Measurements from ENCODE around the gene DSE.
A peak's percentile ranks its signal among the peaks of the same experiment; 100 is the strongest.

DSE gene

GRCh38 chr6:116430860-116431259, 60.1 kb downstream of the DSE start:
- Histone ChIP-seq H3K9me3 (ENCODE audit: control insufficient read depth, low read length) (no peaks in the 10 kb centered on the region), H3K4me1 (ENCODE audit: control insufficient read depth, insufficient read depth, low read length, poor library complexity, severe bottlenecking) (no peaks in the 10 kb centered on the region), H3K36me3 (ENCODE audit: control insufficient read depth, insufficient read depth, low read length) (peaks cover 60% of the 10 kb centered on the region), H3K27ac (ENCODE audit: low read depth, low read length, severe bottlenecking) (no peak overlapping the region), H3K4me3 (ENCODE audit: extremely low read depth, insufficient read depth, low read length, poor library complexity, severe bottlenecking) (no peak overlapping the region)
- WGBS, 2 experiments (ENCODE audit: insufficient coverage in 2 of 2), result 97 to 100% methylated on average over 2 to 3 of the region's 4 CpGs

GRCh38 chr6:116431964-116432595, 61.3 kb downstream of the DSE start:
- no peaks in the 10 kb centered on the region for H3K4me1 ChIP-seq (ENCODE audit: control insufficient read depth, insufficient read depth, low read length, poor library complexity, severe bottlenecking)
- no peak overlapping the region for H3K4me3 ChIP-seq (ENCODE audit: extremely low read depth, insufficient read depth, low read length, poor library complexity, severe bottlenecking)
- H3K36me3 ChIP-seq (ENCODE audit: control insufficient read depth, insufficient read depth, low read length), result peaks cover 51% of the 10 kb centered on the region
- no peak overlapping the region for H3K27ac ChIP-seq (ENCODE audit: low read depth, low read length, severe bottlenecking)
- no peaks in the 10 kb centered on the region for H3K9me3 ChIP-seq (ENCODE audit: control insufficient read depth, low read length)

DNA sequence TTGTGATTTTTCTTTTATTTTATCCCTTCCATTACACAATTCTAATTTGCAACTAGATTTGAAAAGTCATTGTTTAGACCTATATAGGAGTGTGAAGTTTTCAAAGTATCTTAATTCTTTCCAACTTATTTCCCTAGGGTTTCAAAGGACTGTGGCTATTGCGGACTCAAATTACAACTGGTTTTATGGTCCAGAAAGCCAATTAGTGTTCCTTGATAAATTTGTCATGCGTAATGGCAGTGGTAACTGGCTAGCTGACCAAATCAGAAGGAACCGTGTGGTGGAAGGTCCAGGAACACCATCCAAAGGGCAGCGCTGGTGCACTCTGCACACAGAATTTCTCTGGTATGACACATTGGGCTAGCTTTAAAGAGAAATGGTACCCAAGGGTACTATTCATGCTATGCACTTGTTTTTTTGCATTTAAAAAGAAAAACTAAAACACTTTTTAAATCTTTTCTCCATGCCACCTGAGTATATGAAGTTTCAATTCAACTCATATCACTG, 62.5 kb downstream of the DSE start:
- no peak overlapping the region for H3K4me3 ChIP-seq (ENCODE audit: extremely low read depth, insufficient read depth, low read length, poor library complexity, severe bottlenecking)
- H3K27ac ChIP-seq (ENCODE audit: low read depth, low read length, severe bottlenecking), result no peak overlapping the region
- peaks cover 42% of the 10 kb centered on the region for H3K36me3 ChIP-seq (ENCODE audit: control insufficient read depth, insufficient read depth, low read length)
- no peaks in the 10 kb centered on the region for H3K9me3 ChIP-seq (ENCODE audit: control insufficient read depth, low read length)
- no peaks in the 10 kb centered on the region for H3K4me1 ChIP-seq (ENCODE audit: control insufficient read depth, insufficient read depth, low read length, poor library complexity, severe bottlenecking)
- 91 to 97% methylated on average over 3 of the region's 4 CpGs for whole genome bisulfite sequencing, 2 experiments (ENCODE audit: insufficient coverage in 2 of 2)

- Histone ChIP-seq H3K9me3 (ENCODE audit: control insufficient read depth, low read length) (no peaks in the 10 kb centered on the region), H3K36me3 (ENCODE audit: control insufficient read depth, insufficient read depth, low read length) (peaks cover 34% of the 10 kb centered on the region), H3K4me3 (ENCODE audit: extremely low read depth, insufficient read depth, low read length, poor library complexity, severe bottlenecking) (no peak overlapping the region), H3K4me1 (ENCODE audit: control insufficient read depth, insufficient read depth, low read length, poor library complexity, severe bottlenecking) (peaks cover 7% of the 10 kb centered on the region), H3K27ac (ENCODE audit: low read depth, low read length, severe bottlenecking) (no peak overlapping the region)
- no CpG with 5 or more reads among the region's 1 CpG for WGBS, 2 experiments (ENCODE audit: insufficient coverage in 2 of 2)
Measured at GRCh38 chr6:116434056-116434725, 63.4 kb downstream of the DSE start.

DNA sequence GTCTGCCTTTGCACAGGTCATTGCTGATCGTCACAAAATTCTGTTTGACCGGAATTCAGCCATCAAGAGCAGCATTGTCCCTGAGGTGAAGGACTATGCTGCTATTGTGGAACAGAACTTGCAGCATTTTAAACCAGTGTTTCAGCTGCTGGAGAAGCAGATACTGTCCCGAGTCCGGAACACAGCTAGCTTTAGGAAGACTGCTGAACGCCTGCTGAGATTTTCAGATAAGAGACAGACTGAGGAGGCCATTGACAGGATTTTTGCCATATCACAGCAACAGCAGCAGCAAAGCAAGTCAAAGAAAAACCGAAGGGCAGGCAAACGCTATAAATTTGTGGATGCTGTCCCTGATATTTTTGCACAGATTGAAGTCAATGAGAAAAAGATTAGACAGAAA, 65.8 kb downstream of the DSE start:
- Histone ChIP-seq H3K4me1 (ENCODE audit: control insufficient read depth, insufficient read depth, low read length, poor library complexity, severe bottlenecking) (peaks cover 9% of the 10 kb centered on the region), H3K9me3 (ENCODE audit: control insufficient read depth, low read length) (no peaks in the 10 kb centered on the region), H3K27ac (ENCODE audit: low read depth, low read length, severe bottlenecking) (no peak overlapping the region), H3K36me3 (ENCODE audit: control insufficient read depth, insufficient read depth, low read length) (peaks cover 23% of the 10 kb centered on the region), H3K4me3 (ENCODE audit: extremely low read depth, insufficient read depth, low read length, poor library complexity, severe bottlenecking) (no peak overlapping the region)
- WGBS, 2 experiments (ENCODE audit: insufficient coverage in 2 of 2), result 93 to 97% methylated on average over 7 of the region's 7 CpGs

DNA sequence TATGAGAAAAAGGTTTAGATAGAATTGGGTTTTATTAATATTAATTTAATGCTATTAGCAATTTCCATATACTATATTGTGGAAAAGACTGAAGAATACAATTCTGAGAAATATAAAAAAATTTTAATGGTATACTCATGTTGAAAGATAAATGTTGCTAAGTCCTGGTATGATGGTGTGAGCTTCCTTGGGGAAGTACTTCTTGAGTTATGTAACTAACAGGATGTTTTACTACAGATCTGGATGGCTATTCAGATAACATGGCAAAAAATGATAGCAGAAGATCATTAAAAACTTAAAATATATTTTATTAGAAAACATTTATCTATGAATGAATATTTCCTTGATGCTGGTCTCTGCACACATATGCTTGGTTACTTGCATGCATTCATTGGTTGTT, 66.9 kb downstream of the DSE start:
- Histone ChIP-seq H3K4me1 (ENCODE audit: control insufficient read depth, insufficient read depth, low read length, poor library complexity, severe bottlenecking) (peaks cover 9% of the 10 kb centered on the region), H3K9me3 (ENCODE audit: control insufficient read depth, low read length) (no peaks in the 10 kb centered on the region), H3K27ac (ENCODE audit: low read depth, low read length, severe bottlenecking) (no peak overlapping the region), H3K4me3 (ENCODE audit: extremely low read depth, insufficient read depth, low read length, poor library complexity, severe bottlenecking) (no peak overlapping the region), H3K36me3 (ENCODE audit: control insufficient read depth, insufficient read depth, low read length) (peaks cover 18% of the 10 kb centered on the region)

- Histone ChIP-seq H3K36me3 (ENCODE audit: control insufficient read depth, insufficient read depth, low read length) (peaks cover 10% of the 10 kb centered on the region), H3K4me3 (ENCODE audit: extremely low read depth, insufficient read depth, low read length, poor library complexity, severe bottlenecking) (no peak overlapping the region), H3K27ac (ENCODE audit: low read depth, low read length, severe bottlenecking) (peak overlapping the region; percentile 18), H3K9me3 (ENCODE audit: control insufficient read depth, low read length) (no peaks in the 10 kb centered on the region), H3K4me1 (ENCODE audit: control insufficient read depth, insufficient read depth, low read length, poor library complexity, severe bottlenecking) (peaks cover 9% of the 10 kb centered on the region)
- WGBS, 2 experiments (ENCODE audit: insufficient coverage in 2 of 2), result 78% methylated on average over 1 of the region's 6 CpGs; no CpG with 5 or more reads in 1 of the 2 experiments
Measured at GRCh38 chr6:116438590-116439448, 68.1 kb downstream of the DSE start.

GRCh38 chr6:116439522-116440051, 68.8 kb downstream of the DSE start:
- no CpG with 5 or more reads among the region's 1 CpG for WGBS, 2 experiments (ENCODE audit: insufficient coverage in 2 of 2)
- Histone ChIP-seq H3K4me1 (ENCODE audit: control insufficient read depth, insufficient read depth, low read length, poor library complexity, severe bottlenecking) (peaks cover 9% of the 10 kb centered on the region), H3K9me3 (ENCODE audit: control insufficient read depth, low read length) (no peaks in the 10 kb centered on the region), H3K36me3 (ENCODE audit: control insufficient read depth, insufficient read depth, low read length) (peaks cover 10% of the 10 kb centered on the region), H3K4me3 (ENCODE audit: extremely low read depth, insufficient read depth, low read length, poor library complexity, severe bottlenecking) (no peak overlapping the region), H3K27ac (ENCODE audit: low read depth, low read length, severe bottlenecking) (no peak overlapping the region)

DNA sequence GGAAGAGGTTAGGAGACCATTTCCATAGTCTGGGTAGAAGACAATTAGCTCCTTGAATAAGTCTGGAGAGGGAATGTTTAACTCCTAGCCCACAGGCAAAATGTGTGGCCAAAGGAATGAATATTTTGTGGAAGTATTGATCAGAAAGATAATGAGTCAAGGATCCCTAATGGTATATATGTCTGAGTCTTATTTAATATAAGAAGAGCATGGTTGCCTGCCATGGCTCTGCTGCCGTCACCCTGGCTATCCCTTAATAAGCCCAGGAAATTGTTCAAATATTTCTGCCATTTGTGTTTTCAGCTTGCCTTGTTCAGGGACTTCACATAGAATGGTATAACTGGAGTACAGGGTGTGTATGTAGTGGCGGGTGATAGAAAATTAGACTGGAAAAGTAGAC, 72.4 kb downstream of the DSE start:
- Histone ChIP-seq H3K27ac (ENCODE audit: low read depth, low read length, severe bottlenecking) (no peak overlapping the region), H3K4me1 (ENCODE audit: control insufficient read depth, insufficient read depth, low read length, poor library complexity, severe bottlenecking) (peaks cover 16% of the 10 kb centered on the region), H3K4me3 (ENCODE audit: extremely low read depth, insufficient read depth, low read length, poor library complexity, severe bottlenecking) (no peak overlapping the region), H3K36me3 (ENCODE audit: control insufficient read depth, insufficient read depth, low read length) (no peaks in the 10 kb centered on the region), H3K9me3 (ENCODE audit: control insufficient read depth, low read length) (no peaks in the 10 kb centered on the region)
- WGBS, 2 experiments (ENCODE audit: insufficient coverage in 2 of 2), result 83% methylated on average over 1 of the region's 2 CpGs; no CpG with 5 or more reads in 1 of the 2 experiments

DNA sequence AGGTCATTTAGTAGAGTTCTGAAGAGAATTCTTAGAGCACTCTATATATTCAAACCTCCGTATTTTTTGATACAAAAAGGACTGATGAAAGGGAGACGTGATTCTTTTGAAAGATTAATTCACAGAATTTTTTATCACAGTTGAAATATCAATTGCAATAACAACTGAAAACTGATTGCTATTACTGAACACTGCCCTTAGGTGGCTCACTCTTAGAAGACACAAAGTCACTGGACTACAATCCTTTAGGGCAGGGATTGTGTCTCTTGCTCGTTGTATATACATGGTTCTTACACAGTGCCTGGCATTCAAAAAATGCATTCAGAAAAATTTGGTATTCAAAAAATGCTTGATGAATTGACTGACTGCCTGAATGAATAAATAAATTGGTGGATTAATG, 73.3 kb downstream of the DSE start:
- H3K36me3 ChIP-seq (ENCODE audit: control insufficient read depth, insufficient read depth, low read length), result no peaks in the 10 kb centered on the region
- 86% methylated on average over 1 of the region's 3 CpGs; no CpG with 5 or more reads in 1 of the 2 experiments for WGBS, 2 experiments (ENCODE audit: insufficient coverage in 2 of 2)
- H3K4me3 ChIP-seq (ENCODE audit: extremely low read depth, insufficient read depth, low read length, poor library complexity, severe bottlenecking), result no peak overlapping the region
- peaks cover 10% of the 10 kb centered on the region for H3K4me1 ChIP-seq (ENCODE audit: control insufficient read depth, insufficient read depth, low read length, poor library complexity, severe bottlenecking)
- no peaks in the 10 kb centered on the region for H3K9me3 ChIP-seq (ENCODE audit: control insufficient read depth, low read length)
- H3K27ac ChIP-seq (ENCODE audit: low read depth, low read length, severe bottlenecking), result no peak overlapping the region

Measured in mesodermal cell (in vitro differentiated cells).